Smooth muscle cell (in vitro differentiated cells): ENCODE results near the gene PLA2G5. TPM values are rescaled to one million over a fixed set of nuclear protein-coding genes. Genes with fewer than 3 reads are reported as not detected.

Experiments used
- DNase-seq: peaks from one replicate; lab custom pipeline; 2025; ENCODE audit not compliant: unreplicated experiment; lab: John Stamatoyannopoulos, UW
- H2AFZ ChIP-seq: fragments of 200-600 bp; sonication (generic); 2 replicates; pipeline ENCODE4 v1.6.0; 2016; ENCODE audit warnings: antibody characterized with exemption, low read depth, mild to moderate bottlenecking
- H3F3A ChIP-seq: fragments of 200-600 bp; sonication (generic); 2 replicates; pipeline ENCODE4 v1.6.0; 2017; ENCODE audit warnings: antibody characterized with exemption, low read depth
- H3K27ac ChIP-seq: fragments of 200-600 bp; sonication (generic); 2 replicates; pipeline ENCODE4 v1.5.1; 2016; ENCODE audit warnings: low read depth, mild to moderate bottlenecking
- H3K27me3 ChIP-seq: fragments of 200-600 bp; sonication (generic); 2 replicates; pipeline ENCODE4 v1.6.1; 2016; ENCODE audit warnings: low read depth, mild to moderate bottlenecking
- H3K36me3 ChIP-seq: fragments of 200-600 bp; sonication (generic); 2 replicates; pipeline ENCODE4 v1.5.1; 2016; ENCODE audit warnings: low read depth
- H3K4me1 ChIP-seq: fragments of 200-600 bp; sonication (generic); 2 replicates; pipeline ENCODE4 v1.5.1; 2016; ENCODE audit warnings: low read depth
- H3K4me2 ChIP-seq: fragments of 200-600 bp; sonication (generic); 2 replicates; pipeline ENCODE4 v1.6.0; 2016; ENCODE audit warnings: mild to moderate bottlenecking
- H3K4me3 ChIP-seq: fragments of 200-600 bp; sonication (generic); 2 replicates; pipeline ENCODE4 v1.5.1; 2016; ENCODE audit warnings: mild to moderate bottlenecking
- H3K79me2 ChIP-seq: fragments of 200-600 bp; sonication (generic); 2 replicates; pipeline ENCODE4 v1.6.0; 2016; ENCODE audit warnings: low read depth, mild to moderate bottlenecking
- H3K9ac ChIP-seq: fragments of 200-600 bp; sonication (generic); 2 replicates; pipeline ENCODE4 v1.6.0; 2016; ENCODE audit warnings: low read depth
- H3K9me3 ChIP-seq: fragments of 200-600 bp; sonication (generic); replicated peaks from 2 replicates; pipeline ENCODE4 v1.5.1; 2016; ENCODE audit warnings: low read depth
- H4K20me1 ChIP-seq: fragments of 200-600 bp; sonication (generic); 2 replicates; pipeline ENCODE4 v1.6.0; 2016; ENCODE audit warnings: low read depth
- CTCF ChIP-seq: fragments of 200-600 bp; sonication (generic); IDR thresholded peaks from 2 replicates; pipeline ENCODE4 v1.5.1; 2017; ENCODE audit warnings: borderline replicate concordance, mild to moderate bottlenecking, antibody characterized with exemption; ENCODE audit not compliant: insufficient read depth, poor library complexity, severe bottlenecking
- WGBS: methylation state at CpG from one replicate; pipeline ENCODE4 v1.1.7; 2016; ENCODE audit warnings: low lambda C conversion rate; 5-methylcytosine and 5-hydroxymethylcytosine counted together
- polyA plus RNA-seq: library from polyadenylated mRNA; unstranded; fragments of >200 nt; fragmentation: Nextera tagmentation; extraction: Ambion mirVana; gene quantifications from 2 replicates; pipeline ENCODE4 v1.2.1, GENCODE V29; 2016
- total RNA-seq: library from RNA; depleted of rRNA; stranded (reverse); fragments of >200 nt; gene quantifications from 2 replicates; pipeline ENCODE4 v1.2.3, GENCODE V29; 2014

Gene PLA2G5
- total and polyA plus RNA-seq, 2 experiments from 2014 or later: 0.22 to 0.64 TPM

- WGBS: 84% methylated on average over 1 of the region's 1 CpG
- Histone ChIP-seq H3K4me1 (no peaks in the 10 kb centered on the region), H3K79me2 (no peaks in the 10 kb centered on the region), H2AFZ (no peak overlapping the region), H3F3A (no peaks in the 10 kb centered on the region), H3K9ac (no peak overlapping the region), H3K27ac (no peak overlapping the region), H3K4me2 (no peak overlapping the region), H3K4me3 (no peak overlapping the region), H3K36me3 (no peaks in the 10 kb centered on the region), H4K20me1 (no peaks in the 10 kb centered on the region), H3K27me3 (no peaks in the 10 kb centered on the region), H3K9me3 (no peaks in the 10 kb centered on the region)
- no peak for DNase-seq
- TF ChIP-seq CTCF: no peak
Measured at GRCh38 chr1:20102875-20103274, 32.9 kb downstream of the PLA2G5 start.

DNA sequence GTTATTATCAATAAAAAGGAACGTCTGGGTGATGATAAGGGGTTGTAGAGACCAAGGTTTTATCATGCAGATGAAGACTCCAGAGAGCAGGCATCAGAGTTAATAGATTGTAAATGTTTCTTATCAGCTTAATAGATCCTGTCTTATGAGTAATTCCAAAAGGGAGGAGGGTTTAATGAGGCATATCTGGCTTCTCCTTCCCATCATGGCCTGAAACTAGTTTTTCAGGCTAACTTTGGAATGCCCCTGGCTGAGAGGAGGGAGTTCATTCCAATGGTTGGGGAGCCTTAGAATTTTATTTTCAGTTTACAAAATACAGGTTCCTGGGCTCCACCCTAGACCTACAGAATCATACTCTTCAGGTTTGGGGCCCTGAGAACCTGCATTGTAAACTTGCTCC is 35.9 kb downstream of the PLA2G5 start:
- H3K27ac ChIP-seq: no peak overlapping the region
- H3K4me1 ChIP-seq: no peaks in the 10 kb centered on the region
- H3K4me2 ChIP-seq: no peak overlapping the region
- H3K9me3 ChIP-seq: no peaks in the 10 kb centered on the region
- no peaks in the 10 kb centered on the region for H3K36me3 ChIP-seq
- H3K27me3 ChIP-seq: no peaks in the 10 kb centered on the region
- whole genome bisulfite sequencing: 6% methylated on average over 1 of the region's 1 CpG
- no peak overlapping the region for H3K9ac ChIP-seq
- H4K20me1 ChIP-seq: no peaks in the 10 kb centered on the region
- TF ChIP-seq CTCF: no peak
- DNase-seq: no peak
- H3K4me3 ChIP-seq: no peak overlapping the region
- H3K79me2 ChIP-seq: no peaks in the 10 kb centered on the region
- H2AFZ ChIP-seq: no peak overlapping the region
- no peaks in the 10 kb centered on the region for H3F3A ChIP-seq

DNA sequence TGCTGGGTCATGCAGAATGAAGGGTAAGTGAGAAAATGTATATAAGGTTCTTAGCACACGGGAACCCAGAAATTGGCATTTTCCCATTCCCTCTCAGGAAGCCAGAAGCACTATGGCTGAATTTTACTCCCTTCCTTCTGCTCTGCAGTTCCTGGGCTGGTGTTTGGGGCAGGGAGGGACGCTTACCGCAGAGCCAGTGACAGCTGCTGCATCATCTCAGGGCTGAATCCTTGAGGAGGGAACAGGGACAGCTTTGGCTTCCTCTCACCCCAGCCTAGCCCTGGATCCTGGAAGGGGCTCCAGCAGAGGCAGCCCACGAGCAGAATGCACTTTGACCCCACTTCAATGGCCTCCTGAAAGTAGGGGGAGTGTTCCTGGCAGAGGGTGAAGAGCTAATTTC is 37.4 kb downstream of the PLA2G5 start:
- Histone ChIP-seq H3K4me1 (no peaks in the 10 kb centered on the region), H3K27me3 (no peaks in the 10 kb centered on the region), H3K4me3 (no peak overlapping the region), H3K36me3 (no peaks in the 10 kb centered on the region), H3K9ac (no peak overlapping the region), H2AFZ (no peak overlapping the region), H3F3A (no peaks in the 10 kb centered on the region), H3K27ac (no peak overlapping the region), H3K4me2 (no peak overlapping the region), H3K79me2 (no peaks in the 10 kb centered on the region), H3K9me3 (no peaks in the 10 kb centered on the region), H4K20me1 (no peaks in the 10 kb centered on the region)
- no peak for DNase-seq
- no peak for TF ChIP-seq CTCF
- 74% methylated on average over 4 of the region's 4 CpGs for WGBS

DNA sequence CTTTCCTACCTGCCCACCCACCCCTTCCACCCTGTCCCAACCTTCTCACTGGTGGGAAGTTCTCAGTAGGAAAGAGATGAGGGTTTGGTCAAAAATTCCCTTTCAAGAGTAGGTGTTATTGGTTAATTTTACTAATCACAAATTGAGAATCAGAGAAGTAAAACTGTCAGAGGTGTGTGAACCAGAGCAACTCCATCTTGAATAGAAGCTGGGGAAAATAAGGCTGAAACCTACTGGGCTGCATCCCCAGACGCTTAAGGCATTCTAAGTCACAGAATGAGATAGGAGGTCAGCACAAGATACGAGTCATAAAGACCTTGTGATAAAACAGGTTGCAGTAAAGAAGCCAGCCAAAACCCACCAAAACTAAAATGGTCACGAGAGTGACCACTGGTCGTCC is 37.8 kb downstream of the PLA2G5 start:
- no peak overlapping the region for H2AFZ ChIP-seq
- H3K9me3 ChIP-seq: no peaks in the 10 kb centered on the region
- 39% methylated on average over 4 of the region's 4 CpGs for WGBS

More for the DNA sequence above, 37.8 kb downstream of the PLA2G5 start:
- TF ChIP-seq CTCF: no peak
- no peak overlapping the region for H3K9ac ChIP-seq
- no peaks in the 10 kb centered on the region for H3K79me2 ChIP-seq
- no peak overlapping the region for H3K27ac ChIP-seq
- no peak overlapping the region for H3K4me2 ChIP-seq
- no peaks in the 10 kb centered on the region for H3K27me3 ChIP-seq
- no peak for DNase-seq
- no peaks in the 10 kb centered on the region for H3K36me3 ChIP-seq
- H4K20me1 ChIP-seq: no peaks in the 10 kb centered on the region
- H3K4me1 ChIP-seq: no peaks in the 10 kb centered on the region
- H3K4me3 ChIP-seq: no peak overlapping the region
- H3F3A ChIP-seq: no peaks in the 10 kb centered on the region
